CD4-positive, alpha-beta T cell treated with Interleukin-10 for 1 hour (primary cell): ENCODE measurements around the gene SSR1.
"Not testable (repeated sequence)": the region's sequence is repeated elsewhere in the genome, so short reads cannot be mapped to it uniquely, and the experiment has no call there.

Source experiments
- DNase-seq: peaks from one replicate; pipeline ENCODE4 v3.0.0-alpha.2; 2020

The SSR1 gene

DNA sequence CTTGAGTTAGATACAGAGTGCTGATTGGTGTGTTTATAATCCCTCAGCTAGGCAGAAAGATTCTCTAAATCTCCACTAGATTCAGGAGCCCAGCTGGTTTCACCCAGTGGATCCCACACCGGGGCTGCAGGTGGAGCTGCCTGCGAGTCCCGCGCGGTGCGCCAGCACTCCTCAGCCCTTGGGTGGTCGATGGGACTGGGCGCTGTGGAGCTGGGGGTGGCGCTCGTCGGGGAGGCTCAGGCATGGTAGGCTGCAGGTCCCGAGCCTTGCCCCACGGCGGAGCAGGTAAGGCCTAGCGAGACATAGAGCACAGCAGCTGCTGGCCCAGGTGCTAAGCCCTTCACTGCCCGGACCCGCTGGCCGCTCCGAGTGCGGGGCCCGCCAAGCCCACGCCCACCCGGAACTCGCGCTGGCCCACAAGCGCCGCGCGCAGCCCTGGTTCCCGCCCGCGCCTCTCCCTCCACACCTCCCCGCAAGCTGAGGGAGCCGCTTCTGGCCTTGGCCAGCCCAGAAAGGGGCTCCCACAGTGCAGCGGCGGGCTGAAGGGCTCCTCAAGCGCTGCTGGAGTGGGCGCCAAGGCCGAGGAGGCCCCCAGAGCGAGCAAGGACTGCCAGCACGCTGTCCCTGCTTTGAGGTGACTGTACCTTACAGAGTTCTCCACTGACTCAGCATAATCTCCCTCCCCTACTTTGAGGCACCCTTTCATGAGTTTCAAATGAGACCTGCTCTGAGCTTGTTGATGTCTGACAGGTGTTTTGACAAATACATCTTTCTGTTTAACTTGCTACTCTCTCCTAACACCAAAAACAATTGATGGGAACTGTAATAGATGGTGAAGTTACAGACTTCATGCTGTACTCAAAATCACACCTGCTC is 3.9 kb upstream of the SSR1 start:
- no peak for DNase-seq

DNA sequence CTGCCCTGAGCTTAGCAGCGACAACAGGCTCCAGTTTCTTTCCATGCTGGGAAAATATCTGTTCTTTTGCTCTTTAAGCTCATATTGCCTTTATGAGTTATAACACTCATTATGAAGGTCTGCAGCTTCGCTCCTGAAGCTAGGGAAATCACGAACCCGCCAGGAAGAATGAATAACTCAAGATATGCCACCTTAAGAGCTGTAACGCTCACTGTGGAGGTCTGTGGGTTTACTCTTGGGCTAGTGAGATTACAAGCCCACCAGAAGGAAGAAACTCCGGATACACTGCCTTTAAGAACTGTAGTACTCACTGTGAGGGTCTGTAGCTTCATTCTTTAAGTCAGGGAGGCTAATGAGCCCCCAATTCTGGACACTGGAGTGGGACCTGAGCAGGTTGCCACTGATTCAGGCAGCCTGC is 3.0 kb upstream of the SSR1 start:
- DNase-seq, result no peak

DNA sequence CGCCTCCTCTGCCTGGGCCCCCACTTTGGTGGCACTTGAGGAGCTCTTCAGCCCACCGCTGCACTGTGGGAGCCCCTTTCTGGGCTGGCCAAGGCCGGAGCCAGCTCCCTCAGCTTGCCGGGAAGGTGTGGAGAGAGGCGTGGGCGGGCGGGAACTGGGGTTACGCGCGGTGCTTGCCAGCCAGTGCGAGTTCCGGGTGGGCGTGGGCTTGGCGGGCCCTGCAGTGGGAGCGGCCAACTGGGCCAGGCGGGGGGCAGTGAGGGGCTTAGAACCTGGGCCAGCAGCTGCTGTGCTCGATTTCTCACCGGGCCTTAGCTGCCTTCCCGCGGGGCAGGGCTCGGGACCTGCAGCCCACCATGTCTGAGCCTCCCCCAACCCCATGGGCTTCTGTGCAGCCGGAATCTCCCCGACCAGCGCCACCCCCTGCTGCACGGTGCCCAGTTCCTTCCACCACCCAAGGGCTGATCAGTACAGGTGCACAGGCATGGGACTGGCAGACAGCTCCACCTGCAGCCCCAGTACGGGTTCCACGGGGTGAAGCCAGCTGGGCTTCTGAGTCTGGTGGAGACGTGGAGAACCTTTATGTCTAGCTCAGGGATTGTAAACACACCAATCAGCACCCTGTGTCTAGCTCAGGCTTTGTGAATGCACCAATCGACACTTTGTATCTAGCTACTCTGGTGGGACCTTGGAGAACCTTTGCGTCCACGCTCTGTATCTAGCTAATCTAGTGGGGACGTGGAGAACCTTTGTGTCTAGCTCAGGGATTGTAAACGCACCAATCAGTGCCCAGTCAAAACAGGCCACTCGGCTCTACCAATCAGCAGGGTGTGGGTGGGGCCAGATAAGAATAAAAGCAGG is 2.3 kb upstream of the SSR1 start:
- DNase-seq, result not testable (repeated sequence)

DNA sequence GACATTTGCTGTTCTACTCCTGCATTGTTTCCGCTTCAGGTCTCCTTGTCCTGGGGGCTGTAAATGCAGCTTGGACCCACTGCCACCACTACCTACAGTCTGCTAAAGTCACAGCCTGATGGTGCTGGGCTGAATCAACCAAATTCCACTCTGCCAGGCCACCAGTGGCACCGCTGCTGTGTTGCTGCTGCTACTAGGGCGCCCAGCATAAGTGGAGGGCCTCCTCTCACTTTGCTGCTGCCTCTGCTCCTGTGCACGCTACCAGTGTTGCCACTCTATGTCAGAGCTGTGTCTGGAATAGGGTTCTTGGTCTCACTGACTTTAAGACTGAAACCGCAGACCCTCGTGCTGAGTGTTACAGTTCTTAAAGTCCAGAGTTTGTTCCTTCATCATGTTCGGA is 1.4 kb upstream of the SSR1 start:
- DNase-seq, result no peak

DNA sequence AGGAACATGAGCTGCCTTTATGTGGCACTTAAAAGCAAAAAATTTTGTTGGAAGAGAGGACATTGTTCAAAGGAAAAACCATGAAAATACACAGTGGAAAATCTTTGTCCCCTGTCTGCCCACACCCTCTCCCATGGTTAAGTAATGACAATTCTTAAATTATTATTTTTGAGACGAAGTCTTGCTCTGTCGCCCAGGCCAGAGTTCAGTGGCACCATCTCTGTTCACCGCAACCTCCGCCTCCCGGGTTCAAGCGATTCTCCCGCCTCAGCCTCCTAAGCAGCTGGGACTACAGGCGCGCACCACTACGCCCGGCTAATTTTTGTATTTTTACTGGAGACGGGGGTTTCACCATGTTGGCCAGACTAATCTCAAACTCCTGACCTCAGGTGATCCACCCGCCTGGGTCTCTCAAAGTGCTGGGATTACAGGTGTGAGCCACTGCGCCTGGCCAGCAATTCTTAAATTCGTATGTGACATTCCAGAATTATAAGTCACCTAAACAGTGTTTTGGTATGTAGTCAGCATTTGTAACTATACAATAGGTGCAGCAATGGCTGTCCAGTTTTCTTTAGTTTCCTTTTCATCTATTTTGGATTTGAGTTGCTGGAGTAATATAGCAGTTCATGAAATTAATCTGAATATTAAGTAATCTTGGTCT is 636 bp upstream of the SSR1 start:
- no peak for DNase-seq

DNA sequence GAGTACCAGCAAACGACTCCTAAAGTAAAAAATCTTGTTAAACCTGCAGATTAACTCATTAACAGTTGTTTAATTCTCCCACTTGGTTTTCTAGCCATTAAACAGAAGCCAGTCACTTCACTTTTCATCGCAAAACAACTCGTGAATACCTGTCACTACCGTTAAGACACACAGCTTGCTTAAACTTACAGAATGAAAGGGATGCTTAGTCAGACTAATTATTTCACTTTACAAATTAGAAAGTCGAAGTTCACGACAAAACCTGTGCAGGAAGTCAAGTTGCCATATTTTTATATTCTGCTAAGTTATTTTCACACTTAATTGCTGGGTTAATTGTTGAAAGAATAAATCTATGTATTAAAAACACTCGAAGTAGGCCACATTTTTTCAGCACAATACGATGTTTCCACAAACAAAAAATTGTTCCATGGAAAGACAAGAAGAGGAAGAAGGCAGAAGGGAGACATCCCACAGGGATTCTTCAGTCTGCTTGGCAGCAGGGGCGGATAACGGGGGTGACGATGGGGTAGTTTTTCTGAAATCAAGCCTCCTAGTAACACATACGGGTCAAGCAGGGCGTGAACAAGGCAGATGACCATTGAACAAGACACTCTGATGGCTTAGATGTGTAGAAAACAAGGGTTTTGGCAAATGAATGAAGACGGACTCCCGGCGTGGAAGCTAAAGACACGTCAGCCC is 933 bp downstream of the SSR1 start:
- peak; percentile 31 for DNase-seq

DNA sequence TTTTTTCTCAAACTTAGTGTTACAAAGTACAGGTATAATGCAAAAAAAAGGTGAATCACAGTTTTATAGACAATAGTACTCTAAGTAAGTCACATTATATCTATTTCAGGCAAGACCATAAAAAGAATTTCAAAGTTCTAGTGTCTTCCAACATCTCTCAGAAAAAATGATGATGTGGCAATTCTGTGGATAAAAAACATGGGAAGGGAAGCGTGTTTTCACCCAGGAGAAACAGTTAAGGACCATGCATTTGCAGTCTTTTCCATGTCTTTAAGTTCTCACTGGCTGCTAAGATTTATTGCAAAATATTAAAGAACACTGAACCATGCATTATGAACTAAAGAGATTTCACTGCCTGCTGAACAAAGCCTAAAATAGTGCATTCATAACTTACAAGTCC is 1.8 kb downstream of the SSR1 start:
- no peak for DNase-seq

DNA sequence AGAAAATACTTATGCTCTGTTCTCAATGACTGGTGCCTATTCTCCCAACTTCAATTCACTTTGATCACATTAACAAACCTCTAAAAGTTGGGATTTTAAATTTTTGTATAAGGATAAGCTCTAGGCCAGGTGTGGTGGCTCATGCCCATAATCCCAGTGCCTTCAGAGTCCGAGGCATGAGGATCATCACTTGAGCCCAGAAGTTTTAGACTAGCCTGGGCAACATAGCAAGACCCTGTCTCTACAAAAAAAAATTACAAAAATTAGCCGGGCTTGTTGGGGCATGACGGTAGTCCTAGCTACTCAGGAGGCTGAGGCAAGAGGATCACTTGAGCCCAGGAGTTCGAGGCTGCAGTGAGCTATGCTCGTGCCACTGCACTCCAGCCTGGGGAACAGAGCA is 3.9 kb downstream of the SSR1 start:
- no peak for DNase-seq

DNA sequence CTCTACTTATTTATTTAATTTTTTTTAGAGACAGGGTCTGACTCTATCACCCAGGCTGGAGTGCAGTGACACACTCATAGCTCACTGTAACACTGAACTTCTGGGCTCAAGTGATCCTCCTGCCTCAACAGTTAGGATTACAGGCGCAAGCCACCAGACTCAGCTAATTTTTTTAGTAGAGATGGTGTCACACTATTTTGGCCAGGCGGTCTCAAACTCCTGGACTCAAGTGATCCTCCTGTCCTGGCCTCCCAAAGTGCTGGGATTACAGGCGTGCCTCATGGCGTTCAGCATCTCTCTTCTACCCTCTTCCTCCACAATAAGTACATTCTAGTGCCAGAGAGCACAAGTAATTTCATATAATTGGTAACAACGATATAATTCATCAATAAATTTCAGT is 5.5 kb downstream of the SSR1 start:
- DNase-seq, result no peak

DNA sequence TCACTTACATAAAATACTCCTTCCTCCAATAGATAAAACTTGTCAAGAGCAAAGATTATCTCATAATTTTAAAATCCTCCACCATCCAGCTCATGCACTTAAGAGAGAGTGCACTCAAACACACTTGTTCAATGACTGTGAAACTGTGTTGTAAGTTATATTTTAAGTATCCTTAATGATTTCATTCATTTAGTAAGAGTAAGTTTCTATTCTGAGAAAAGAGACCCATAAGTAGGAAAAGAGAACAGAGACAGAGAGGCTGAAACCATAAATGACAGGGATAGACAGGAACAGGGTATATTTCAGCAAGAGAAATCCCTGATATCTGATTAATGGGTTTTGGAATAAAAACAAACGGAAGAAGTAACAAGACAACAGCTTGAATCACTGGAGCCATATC is 8.2 kb downstream of the SSR1 start:
- DNase-seq, result no peak

DNA sequence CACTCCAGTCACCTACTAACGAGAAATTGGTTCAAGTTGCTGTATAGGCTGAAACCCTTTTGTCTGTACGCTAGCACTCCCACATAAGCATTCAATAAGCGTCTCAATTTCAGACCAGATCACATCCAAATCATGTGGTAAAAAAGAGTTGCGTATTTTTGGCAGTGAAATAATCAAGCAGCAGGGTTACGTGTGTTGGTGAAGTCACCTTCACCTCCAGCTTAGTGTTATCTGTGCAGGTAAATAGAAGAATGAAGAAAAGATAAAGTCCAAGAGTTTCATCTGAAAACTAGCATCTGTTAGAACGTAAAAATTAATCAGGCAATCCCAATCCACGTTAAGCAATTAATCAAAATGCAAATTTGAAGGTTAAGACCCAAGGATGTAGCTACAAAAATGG is 11.3 kb downstream of the SSR1 start:
- no peak for DNase-seq

DNA sequence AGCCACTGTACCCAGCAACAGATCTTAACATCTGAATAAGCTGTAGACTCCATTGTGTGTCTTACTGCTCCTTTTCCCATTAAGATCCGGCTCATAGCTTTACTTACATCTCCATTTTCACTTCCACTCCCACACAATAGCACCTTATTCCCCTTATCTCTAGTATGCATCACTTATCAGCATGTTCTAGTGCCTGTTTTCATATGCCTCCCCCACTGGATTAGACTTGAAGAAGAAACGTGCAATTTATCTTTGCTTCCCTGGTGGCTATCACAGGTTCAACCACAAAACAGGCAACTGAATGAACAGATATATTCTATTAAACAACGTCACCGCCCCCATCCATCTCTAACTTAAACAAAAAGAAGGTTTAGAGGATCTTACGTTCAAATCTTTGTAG is 12.1 kb downstream of the SSR1 start:
- no peak for DNase-seq

DNA sequence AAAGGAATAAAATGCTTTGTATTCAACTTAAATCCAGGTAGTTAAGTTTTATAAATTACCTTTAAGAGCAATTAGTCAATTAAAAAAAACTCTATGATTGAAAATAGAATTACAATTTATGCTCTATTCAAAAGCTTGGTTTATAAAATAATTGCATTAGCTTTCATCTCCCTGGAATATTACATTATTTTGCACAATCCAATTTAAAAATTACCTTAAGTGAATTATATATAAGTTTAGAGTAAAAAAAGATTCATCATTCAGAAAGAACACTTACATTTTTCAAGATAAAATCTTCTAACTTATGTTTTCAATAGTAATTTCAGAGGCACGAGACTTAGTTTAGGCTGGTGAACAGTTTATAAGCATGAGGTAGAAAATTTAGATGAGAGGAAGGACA is 14.9 kb downstream of the SSR1 start:
- DNase-seq, result no peak

DNA sequence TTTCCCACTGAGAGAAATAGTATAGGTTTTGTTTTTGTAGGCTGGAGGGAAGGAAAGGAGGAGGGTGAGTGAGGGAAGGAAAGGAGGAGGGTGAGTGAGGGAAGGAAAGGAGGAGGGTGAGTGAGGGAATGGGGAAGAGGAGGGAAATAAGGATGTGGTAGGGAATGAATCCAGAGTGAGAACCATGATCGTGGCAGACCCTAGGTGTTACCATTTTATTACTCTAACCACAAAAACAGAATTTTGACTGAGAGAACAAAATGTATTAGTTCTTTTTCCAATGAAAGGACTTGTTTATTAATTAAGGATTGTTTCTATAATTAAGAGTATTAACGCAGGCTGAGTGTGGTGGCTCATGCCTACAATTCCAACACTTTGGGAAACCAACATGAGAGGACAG is 16.4 kb downstream of the SSR1 start:
- DNase-seq, result no peak

DNA sequence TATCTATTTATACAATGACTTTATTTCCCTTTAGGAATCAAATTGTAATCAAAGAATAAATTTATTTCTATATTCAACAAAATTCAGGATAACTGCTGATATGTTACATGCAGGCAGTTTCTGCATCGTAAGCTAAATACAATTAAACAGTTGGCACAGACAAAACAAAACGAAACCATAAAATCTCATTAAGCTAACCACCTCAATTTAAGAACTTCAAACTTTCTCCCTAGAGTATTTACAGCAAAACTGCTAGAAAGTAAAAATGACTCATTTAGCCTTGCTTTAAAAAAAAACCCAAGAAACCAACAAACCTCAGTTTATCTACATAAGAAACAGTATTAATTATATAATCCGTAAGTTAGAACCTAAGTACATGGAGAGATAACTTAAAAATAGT is 17.1 kb downstream of the SSR1 start:
- no peak for DNase-seq

DNA sequence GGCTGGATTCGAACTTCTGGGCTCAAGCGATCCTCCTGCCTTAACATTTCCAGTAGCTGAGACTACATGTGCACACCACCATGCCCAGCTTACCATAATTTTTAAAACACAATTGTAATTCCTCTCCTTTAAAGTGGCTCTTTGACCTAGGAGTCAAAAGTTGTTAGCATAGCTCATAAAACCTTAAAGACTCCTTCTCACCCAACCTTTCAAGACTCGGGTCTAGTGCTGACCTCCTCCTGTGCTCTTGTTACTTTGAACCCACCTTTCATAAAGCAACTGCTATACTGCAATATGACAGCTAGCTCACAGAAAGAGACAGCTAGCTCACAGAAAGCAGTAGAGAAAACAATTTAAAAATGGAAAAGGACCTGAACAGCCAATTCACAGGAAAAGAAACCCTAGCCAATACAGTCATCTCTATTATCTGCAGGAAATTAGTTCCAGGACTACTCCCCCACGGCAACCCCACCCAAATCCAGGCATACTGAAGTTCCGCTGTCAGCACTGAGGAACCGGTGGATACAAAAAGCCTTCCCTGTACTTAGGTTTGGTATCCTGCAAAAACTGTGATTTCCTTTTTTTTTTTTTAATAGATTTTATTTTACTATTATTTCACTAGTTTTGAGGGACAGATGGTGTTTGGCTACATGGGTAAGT is 20.3 kb downstream of the SSR1 start:
- DNase-seq, result no peak

DNA sequence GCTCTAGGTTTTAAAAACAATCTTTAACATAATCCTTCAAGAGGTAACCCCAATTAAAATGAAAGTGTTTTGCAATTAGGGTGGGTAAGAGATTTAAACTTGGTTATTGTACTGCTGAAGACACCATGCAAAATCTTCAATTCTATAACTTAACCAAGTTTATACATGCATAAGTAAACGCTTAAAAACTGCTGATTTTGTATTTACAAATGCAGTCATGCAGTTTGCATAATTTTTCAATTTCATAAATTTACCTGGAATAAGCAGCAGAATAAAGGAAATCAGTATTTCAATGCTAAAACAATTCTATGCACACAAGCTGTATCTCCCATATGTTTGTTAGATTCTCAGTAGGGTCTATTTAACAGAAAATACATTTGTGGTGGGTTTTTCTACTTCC is 22.9 kb downstream of the SSR1 start:
- DNase-seq, result no peak

DNA sequence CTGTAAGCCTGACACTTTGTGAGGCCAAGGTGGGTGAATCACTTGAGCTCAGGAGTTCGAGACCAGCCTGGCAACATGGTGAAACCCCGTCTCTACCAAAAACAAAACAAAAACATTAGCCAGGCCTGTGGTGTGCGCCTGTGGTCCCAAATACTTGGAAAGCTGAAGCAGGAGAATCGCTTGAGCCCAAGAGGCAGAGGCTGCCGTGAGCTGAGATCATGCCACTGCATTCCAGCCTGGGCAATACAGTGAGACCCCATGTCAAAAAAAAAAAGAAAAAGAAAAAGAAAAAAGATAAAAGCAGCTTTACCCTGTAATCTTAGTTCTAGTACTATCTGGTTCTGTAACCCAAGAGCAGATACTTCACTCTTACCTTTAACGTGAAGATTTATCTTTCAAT is 27.6 kb downstream of the SSR1 start:
- DNase-seq, result no peak

DNA sequence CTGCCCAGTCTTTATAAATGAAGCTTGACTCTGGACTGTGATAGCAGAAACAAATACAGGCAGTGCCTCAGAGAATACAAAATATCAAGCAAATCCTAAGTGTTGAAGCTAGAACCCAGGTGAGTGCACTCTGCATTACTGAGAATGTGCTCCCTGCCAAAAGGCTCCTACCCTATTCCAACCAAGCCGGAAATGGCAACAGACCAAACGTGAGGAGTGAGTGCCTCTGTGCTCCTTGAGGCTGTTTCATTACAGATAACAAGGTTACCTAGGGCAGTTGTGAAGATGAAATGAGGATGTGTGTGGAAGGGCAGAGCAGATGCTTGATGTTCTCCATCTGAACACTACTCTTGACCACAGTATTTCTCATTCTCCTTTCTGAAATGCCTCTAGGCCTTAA is 29.3 kb downstream of the SSR1 start:
- DNase-seq, result no peak

DNA sequence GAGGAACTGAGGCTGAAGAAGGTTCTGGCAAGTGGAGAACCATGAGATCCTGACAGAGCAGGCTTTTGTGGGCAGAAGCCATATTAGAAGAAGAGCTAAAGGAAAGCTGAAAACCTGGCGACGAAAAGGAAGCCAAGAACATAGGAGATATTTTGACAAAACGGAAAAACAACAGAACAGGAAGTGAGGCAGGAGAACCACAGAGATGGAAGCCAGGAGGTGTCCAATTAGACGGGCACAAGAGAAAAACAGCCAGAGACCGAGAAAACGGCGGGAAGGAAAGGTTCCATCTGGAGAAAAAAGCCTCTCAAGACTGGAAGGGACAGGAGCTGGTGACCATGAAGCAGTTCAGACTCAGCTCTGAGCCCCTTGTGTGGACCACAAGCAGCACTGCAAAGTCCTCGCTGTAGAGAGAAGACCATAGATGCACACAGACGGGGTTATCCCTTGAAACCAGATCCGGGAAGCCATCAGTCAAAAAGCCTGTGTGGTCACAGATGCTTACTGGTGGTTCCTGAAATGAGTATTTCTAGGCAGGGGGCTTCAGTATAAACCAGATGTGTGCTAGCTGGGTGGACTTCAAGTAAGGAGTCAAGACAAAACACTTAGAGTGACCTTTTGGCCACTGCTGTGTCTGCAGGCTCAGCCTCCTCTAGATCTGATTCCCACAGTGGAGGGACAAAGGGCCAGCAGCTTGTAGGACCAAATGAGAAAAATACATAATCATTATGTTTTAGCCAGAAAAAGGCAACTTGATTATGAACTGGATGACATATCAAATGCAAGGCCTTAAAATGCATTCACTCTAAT is 30.7 kb downstream of the SSR1 start:
- DNase-seq, result no peak

DNA sequence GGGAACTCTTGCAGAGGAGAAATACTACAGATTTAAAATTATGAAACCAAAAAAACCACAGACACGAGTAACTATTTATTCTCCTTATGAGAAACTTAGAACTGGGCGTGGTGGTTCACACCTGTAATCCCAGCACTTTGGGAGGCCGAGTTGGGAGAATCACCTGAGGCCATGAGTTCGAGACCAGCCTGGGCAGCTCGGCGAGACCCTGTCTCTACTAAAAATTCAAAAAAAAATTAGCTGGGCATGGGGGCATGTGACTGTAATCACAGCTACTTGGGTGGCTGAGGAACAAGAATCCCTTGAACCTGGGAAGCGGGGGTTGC is 36.8 kb downstream of the SSR1 start:
- no peak for DNase-seq

DNA sequence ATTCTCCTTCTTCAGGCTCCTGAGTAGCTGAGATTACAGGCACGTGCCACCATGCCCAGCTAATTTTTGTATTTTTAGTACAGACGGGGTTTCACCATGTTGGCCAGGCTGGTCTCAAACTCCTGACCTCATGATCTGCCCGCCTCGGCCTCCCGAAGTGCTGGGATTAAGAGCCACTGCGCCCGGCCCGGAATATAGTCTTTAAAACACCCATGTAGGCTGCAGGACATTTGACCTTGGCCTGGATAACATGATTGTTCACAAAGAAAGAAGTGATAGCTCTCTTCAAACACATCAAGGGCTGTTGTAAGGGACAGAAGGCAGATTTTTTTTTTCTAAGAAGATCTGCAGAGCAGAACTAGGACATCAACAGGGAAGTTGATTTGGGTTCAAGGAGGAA is 38.5 kb downstream of the SSR1 start:
- DNase-seq, result not testable (repeated sequence)
